ENCODE measurements around the gene FAM193A. TPM values are rescaled to one million over a fixed set of nuclear protein-coding genes. Genes with fewer than 3 reads are reported as not detected.
"Not testable (repeated sequence)": the region's sequence is repeated elsewhere in the genome, so short reads cannot be mapped to it uniquely, and the experiment has no call there.

The FAM193A gene
- total and polyA plus RNA-seq, 5 experiments from 2014 or later, result 1.5 to 48.6 (median 4.3) TPM

- no peaks in the 10 kb centered on the region for H3K9me3 Mint-ChIP-seq
- no peaks in the 10 kb centered on the region for H3K27me3 Mint-ChIP-seq
- peaks cover 0 to 12% (median 0%) of the 10 kb centered on the region in 3 donors for H3K36me3 Mint-ChIP-seq
- peak overlapping the region; percentile 67 to 94 (median 86) for H3K4me3 Mint-ChIP-seq
- POLR2A ChIA-PET, result interaction anchor here (0.8 to 2.1 kb wide), 5 partner anchors 11 to 181 kb away, joined by 3 to 8 read pairs (median 3); no protein-coding TSS in a partner anchor
- peak overlapping the region; percentile 35 to 95 (median 79) for H3K27ac Mint-ChIP-seq
- ATAC-seq (no peak), DNase-seq (no peak)
- peaks cover 21 to 45% (median 37%) of the 10 kb centered on the region in 4 donors for H3K4me1 Mint-ChIP-seq
Measured at GRCh38 chr4:2754848-2755819, 218.7 kb downstream of the FAM193A start.

- H3K4me3 Mint-ChIP-seq, result peak within 1 kb of the TSS; percentile 71 to 94 (median 86)
- peaks cover 23 to 44% (median 36%) of the 10 kb centered on the region in 4 donors for H3K4me1 Mint-ChIP-seq
- peak within 1 kb of the TSS; percentile 48 to 95 (median 81) for H3K27ac Mint-ChIP-seq
- no peaks in the 10 kb centered on the region for H3K9me3 Mint-ChIP-seq
- peaks cover 0 to 10% (median 0%) of the 10 kb centered on the region in 3 donors for H3K36me3 Mint-ChIP-seq
- POLR2A ChIA-PET, result interaction anchor here (0.6 to 2.1 kb wide), 10 partner anchors 11 to 514 kb away, joined by 3 to 8 read pairs (median 3); partner anchors contain the start of genes HAUS3 and POLN
- DNase-seq, result peak; percentile 47 to 84 (median 76)
- H3K27me3 Mint-ChIP-seq, result no peaks in the 10 kb centered on the region
- peak; percentile 81 to 88 for ATAC-seq
Measured at GRCh38 chr4:2755821-2756690, 219.6 kb downstream of the FAM193A start, which contains the start of gene TNIP2. TNIP2 (minus strand) TSS chr4:2756336; CDS start chr4:2756289, 47 bp downstream.

DNA sequence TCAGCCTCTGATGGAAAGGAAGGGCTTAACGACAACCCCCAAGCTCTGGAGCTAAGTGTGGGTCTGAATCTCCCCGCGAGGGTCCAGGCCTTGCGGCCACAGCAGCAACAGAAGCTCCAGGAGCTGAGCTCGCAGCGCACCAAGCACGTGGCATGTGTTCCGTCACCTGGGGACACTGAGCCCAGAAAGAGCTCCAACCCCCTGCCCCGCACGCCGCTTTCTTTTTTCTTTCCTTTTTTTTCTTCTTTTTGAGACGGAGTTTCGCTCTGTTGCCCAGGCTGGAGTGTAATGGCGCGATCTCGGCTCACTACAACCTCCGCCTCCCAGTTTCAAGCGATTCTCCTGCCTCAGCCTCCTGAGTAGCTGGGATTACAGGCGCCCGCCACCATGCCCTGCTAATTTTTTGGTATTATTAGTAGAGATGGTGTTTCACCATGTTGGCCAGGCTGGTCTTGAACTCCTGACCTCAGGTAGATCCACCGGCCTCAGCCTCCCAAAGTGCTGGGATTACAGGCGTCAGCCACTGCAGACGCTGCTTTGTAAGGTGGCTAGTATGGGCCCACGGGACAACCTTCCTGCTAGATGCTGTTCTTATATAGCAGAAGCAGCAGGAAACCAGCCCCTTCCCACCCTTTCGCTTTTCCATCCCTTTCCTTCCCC lies 220.4 kb downstream of the FAM193A start:
- Mint-ChIP-seq H3K27ac (peak overlapping the region; percentile 37 to 85 (median 58)), H3K36me3 (peaks cover 0 to 9% (median 0%) of the 10 kb centered on the region in 3 donors), H3K4me3 (peak overlapping the region; percentile 71 to 88 (median 76)), H3K9me3 (no peaks in the 10 kb centered on the region), H3K27me3 (no peaks in the 10 kb centered on the region), H3K4me1 (peaks cover 21 to 37% (median 34%) of the 10 kb centered on the region in 4 donors)
- DNase-seq, result no peak
- POLR2A ChIA-PET, result interaction anchor here (0.6 to 2.1 kb wide), 5 partner anchors 10 to 206 kb away, joined by 3 to 8 read pairs (median 7); no protein-coding TSS in a partner anchor
- ATAC-seq, result no peak

- POLR2A ChIA-PET, result interaction anchor here (1.2 to 2.1 kb wide), 3 partner anchors 9 to 179 kb away, joined by 7 to 8 read pairs (median 7); no protein-coding TSS in a partner anchor
- H3K36me3 Mint-ChIP-seq, result peaks cover 0 to 7% (median 0%) of the 10 kb centered on the region in 3 donors
- ATAC-seq (no peak), DNase-seq (no peak)
- peak overlapping the region; percentile 48 to 88 (median 76) for H3K4me3 Mint-ChIP-seq
- H3K9me3 Mint-ChIP-seq, result no peaks in the 10 kb centered on the region
- H3K27ac Mint-ChIP-seq, result peak overlapping the region in 5 of 10 donors; percentile 43 to 74 (median 59)
- H3K27me3 Mint-ChIP-seq, result no peaks in the 10 kb centered on the region
- peaks cover 17 to 38% (median 29%) of the 10 kb centered on the region in 4 donors for H3K4me1 Mint-ChIP-seq
Measured at GRCh38 chr4:2757426-2757825, 221.0 kb downstream of the FAM193A start.

DNA sequence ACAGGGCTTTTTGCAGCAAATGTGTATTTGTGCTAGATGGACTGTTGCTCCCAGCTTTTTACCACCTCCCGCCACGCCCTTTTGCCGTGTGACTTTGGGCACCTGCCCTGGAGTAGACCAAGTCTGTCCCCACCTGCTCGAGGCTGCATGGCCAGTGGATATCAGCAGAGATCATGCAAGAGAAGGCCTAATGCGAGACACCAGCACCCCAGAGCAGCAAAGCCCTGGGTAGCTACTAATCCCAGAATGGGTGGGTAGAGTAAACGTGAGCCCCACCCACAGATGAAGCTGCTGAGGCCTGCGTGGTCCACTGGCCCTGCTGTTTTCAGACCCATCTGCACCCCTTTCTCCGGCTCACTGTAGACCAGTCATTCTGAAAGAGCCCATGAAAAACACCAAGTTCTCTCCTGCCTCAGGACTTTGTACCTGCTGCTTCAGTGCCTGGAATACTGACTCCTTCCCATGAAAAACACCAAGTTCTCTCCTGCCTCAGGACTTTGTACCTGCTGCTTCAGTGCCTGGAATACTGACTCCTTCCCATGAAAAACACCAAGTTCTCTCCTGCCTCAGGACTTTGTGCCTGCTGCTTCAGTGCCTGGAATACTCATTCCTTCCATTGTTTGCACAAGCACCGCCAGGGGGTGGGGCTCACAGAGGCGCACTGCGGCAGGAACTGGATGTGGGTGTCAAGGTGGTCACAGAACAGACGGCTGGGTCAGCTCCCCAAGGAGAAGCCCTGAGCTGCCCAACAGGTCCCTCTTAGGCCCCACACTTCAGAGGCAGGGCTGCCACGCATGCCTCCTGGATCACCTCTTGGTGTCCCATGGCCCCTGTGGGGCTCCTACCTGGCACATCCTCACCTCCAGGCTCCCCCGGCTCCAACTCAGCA lies 224.8 kb downstream of the FAM193A start:
- no peak for DNase-seq

GRCh38 chr4:2762048-2762447 lies 225.6 kb downstream of the FAM193A start:
- Mint-ChIP-seq H3K36me3 (no peaks in the 10 kb centered on the region), H3K4me3 (no peak overlapping the region), H3K9me3 (no peaks in the 10 kb centered on the region), H3K4me1 (peaks cover 5 to 20% (median 8%) of the 10 kb centered on the region in 4 donors), H3K27ac (peak overlapping the region in 1 of 10 donors; percentile 26), H3K27me3 (no peaks in the 10 kb centered on the region)
- no peak for ATAC-seq
- POLR2A ChIA-PET, result no interaction called here
- DNase-seq, result no peak

More for the DNA sequence above, 224.8 kb downstream of the FAM193A start:
- no peaks in the 10 kb centered on the region for H3K9me3 Mint-ChIP-seq
- H3K4me1 Mint-ChIP-seq, result peaks cover 3 to 26% (median 9%) of the 10 kb centered on the region in 4 donors
- ATAC-seq, result no peak
- H3K36me3 Mint-ChIP-seq, result no peaks in the 10 kb centered on the region
- POLR2A ChIA-PET, result interaction anchor here (1.3 kb wide), 1 partner anchor 10 kb away, joined by 3 read pairs; no protein-coding TSS in a partner anchor
- H3K27ac Mint-ChIP-seq, result peak overlapping the region in 5 of 10 donors; percentile 4 to 57 (median 40)
- H3K27me3 Mint-ChIP-seq, result no peaks in the 10 kb centered on the region
- no peak overlapping the region for H3K4me3 Mint-ChIP-seq

DNA sequence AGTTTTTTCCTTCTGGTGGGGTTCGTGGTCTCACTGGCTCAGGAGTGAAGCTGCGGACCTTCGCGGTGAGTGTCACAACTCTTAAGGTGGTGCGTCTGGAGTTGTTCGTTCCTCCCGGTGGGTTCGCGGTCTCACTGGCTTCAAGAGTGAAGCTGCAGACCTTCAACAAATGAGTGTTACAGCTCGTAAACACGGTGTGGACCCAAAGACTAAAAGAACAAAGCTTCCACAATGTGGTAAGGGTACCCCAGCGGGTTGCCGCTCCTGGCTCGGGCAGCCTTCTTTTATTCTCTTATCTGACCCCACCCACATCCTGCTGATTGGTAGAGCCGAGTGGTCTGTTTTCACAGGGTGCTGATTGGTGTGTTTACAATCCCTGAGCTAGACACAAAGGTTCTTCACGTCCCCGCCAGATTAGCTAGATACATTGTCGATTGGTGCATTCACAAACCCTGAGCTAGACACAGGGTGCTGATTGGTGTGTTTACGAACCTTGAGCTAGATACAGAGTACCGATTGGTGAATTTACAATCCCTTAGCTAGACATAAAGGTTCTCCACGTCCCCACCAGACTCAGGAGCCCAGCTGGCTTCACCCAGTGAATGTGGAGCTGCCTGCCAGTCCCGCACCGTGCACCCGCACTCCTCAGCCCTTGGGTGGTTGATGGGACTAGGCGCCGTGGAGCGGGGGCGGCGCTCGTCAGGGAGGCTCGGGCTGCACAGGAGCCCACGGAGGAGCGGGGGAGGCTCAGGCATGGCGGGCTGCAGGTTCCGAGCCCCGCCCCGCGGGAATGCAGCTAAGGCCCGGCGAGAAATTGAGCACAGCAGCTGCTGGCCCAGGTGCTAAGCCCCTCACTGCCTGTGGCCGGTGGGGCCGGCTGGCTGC lies 226.3 kb downstream of the FAM193A start:
- DNase-seq, H3K27me3 Mint-ChIP-seq, H3K9me3 Mint-ChIP-seq, H3K36me3 Mint-ChIP-seq, ATAC-seq: not testable (repeated sequence)
- Mint-ChIP-seq H3K4me1 (peaks cover 5 to 17% (median 6%) of the 10 kb centered on the region in 4 donors), H3K4me3 (peak overlapping the region in 5 of 10 donors; percentile 14 to 68 (median 32)), H3K27ac (peak overlapping the region in 1 of 10 donors; percentile 33)
- POLR2A ChIA-PET, result interaction anchor here (0.8 to 2.2 kb wide), 3 partner anchors 50 to 172 kb away, joined by 3 to 7 read pairs (median 4); no protein-coding TSS in a partner anchor

- Mint-ChIP-seq H3K9me3 (no peaks in the 10 kb centered on the region), H3K27ac (peak overlapping the region in 1 of 10 donors; percentile 53)
- no peak for DNase-seq
Measured at GRCh38 chr4:2763511-2763967, 227.1 kb downstream of the FAM193A start.

DNA sequence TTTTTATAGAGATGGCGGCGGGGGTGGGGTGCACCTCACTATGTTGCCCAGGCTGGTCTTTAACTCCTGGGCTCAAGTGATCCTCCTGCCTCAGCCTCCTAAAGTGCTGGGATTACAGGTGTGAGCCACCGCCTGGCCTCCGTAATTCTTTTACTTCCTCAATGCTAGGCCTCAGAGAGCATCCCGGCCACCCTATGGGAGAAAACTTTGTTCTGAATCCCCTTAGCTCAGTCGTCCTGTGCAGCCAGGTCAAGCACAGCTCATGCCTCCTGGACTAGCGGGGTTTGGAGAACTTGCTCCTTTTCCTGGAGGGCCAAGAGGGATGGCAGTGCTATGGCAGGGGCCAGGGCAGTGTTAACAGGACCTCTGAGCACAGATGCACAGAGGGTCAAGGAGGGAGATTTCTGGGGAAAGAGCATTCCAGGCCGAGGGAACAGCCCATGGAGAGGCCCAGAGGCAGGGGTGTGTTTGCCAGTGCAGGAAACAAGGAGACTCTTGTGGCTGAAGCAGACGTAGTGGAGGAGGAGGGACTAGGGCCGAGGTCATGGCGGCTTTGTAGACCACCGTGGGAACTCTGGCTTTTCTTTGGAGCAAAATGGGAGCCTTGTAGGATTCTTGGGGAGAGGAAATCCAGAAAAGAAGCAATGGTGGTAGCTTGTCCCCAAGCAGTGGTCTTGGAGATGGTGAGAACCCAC lies 229.5 kb downstream of the FAM193A start:
- ATAC-seq, result no peak
- Mint-ChIP-seq H3K27me3 (no peaks in the 10 kb centered on the region), H3K27ac (peak overlapping the region in 1 of 10 donors; percentile 19), H3K9me3 (peaks cover 0 to 4% (median 0%) of the 10 kb centered on the region in 9 donors), H3K4me3 (peak overlapping the region in 1 of 10 donors; percentile 33), H3K4me1 (peaks cover 6 to 19% (median 11%) of the 10 kb centered on the region in 4 donors), H3K36me3 (no peaks in the 10 kb centered on the region)
- POLR2A ChIA-PET, result interaction anchor here (1.0 to 2.3 kb wide), 4 partner anchors 10 to 196 kb away, joined by 3 to 7 read pairs (median 4); partner anchors contain the start of gene TNIP2
- DNase-seq, result peak in 1 of 10 donors; percentile 49

More at GRCh38 chr4:2763511-2763967, 227.1 kb downstream of the FAM193A start:
- Mint-ChIP-seq H3K36me3 (no peaks in the 10 kb centered on the region), H3K27me3 (no peaks in the 10 kb centered on the region), H3K4me3 (peak overlapping the region; percentile 41 to 78 (median 64)), H3K4me1 (peaks cover 5 to 17% (median 6%) of the 10 kb centered on the region in 4 donors)
- no peak for ATAC-seq
- POLR2A ChIA-PET, result interaction anchor here (0.7 to 2.2 kb wide), 8 partner anchors 49 to 170 kb away, joined by 3 to 7 read pairs (median 4); partner anchors contain the start of gene ADD1

All from naive thymus-derived CD8-positive, alpha-beta T cell (primary cell).